NOMO-1 treated with dmso at 0.1 percent for 144 hours (cell line): ENCODE measurements around the gene METTL6.
"Not testable (repeated sequence)": the region's sequence is repeated elsewhere in the genome, so short reads cannot be mapped to it uniquely, and the experiment has no call there.

Source experiments
- DNase-seq: peaks from one replicate; lab custom pipeline; 2025; ENCODE audit not compliant: unreplicated experiment; lab: John Stamatoyannopoulos, UW

The METTL6 gene

DNA sequence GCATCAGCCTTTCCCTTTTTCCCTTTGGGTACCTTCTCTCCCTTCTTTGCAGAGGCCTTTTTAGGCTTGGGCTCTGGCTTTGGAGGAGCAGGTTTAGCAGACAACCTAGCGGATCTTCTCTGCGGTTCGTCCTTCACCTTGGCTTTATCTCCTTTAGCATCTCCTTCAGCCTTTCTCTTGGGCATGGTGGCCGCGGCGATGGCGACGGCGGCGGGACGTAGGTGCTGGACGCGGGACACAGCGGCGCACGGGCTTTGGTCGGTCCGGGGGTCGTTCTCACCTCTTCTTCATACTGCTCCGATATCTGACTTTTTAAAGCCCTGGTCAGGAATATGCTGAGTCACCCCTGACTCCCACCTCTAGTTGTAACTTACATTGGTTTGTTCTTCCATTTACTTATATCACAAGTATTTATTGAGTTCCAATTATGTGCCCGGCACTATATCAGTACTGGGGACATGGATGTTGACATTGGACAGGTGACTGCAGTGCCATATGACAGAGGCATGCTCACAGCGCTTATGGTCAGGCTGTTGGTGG is 51.8 kb downstream of the METTL6 start:
- no peak for DNase-seq

DNA sequence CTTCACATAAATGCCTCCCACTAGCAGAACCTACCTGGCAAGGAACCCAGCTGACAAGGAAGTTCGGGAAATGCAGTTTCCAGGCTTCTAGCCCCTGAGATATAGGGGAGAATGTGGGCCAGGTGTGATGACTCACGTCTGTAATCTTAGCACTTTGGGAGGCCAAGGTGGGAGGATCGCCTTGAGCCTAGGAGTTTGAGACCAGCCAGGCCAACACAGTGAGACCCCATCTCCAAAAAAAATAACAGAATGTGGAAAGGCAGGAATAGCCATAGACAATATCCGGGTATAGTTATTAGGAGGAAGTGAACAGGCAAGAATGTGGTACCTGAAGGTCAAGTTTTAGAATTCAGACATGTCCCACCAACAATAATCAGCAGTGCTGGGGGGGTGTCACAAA is 54.4 kb downstream of the METTL6 start:
- no peak for DNase-seq

DNA sequence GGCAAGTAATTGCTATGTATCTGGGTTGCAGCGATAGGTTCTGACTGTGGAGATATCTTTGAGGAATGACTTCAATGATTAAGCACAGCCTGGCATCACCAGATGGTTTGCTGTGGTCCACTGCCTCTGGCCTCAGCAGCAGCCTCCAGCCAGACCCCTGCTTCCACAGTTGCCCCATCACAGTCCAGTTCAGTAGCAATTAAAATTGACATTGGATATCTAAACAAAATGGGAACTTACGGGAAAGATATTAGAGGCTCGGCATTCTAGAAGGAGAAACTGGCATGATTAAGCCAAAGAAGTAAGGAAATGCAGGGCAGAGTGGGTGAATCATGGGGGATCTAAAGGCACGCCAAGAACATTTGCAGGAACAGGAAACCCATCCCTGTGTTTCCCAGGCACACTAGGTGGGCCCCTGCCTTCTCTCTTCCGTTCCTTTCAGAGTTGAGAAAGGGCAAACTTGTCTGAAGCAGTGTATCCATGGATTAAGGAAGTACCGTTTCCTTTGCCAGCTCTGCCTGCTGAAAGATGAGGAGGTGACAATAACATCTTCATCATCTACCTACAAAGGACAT is 58.7 kb downstream of the METTL6 start:
- no peak for DNase-seq

DNA sequence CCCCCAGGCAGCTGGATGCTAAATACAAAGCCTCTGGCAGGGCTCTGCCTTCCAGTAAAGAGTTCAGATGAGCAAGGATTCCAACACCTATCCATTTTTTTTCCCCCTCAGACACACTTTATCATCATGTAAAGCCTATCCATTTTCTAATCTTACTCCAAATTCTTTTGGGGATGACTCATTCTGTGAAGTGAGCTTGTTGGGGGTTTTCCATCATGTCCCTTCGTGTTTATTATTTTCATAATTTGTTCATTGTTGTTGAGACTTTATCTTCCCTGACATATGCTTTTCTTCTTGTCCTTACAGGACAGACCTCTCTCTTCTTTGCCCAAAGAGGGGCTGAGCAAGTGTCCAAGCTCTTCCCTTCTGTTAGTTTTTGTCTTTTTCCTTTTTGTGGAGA is 60.3 kb downstream of the METTL6 start:
- DNase-seq, result no peak

GRCh38 chr3:15364078-15364477 is 63.3 kb downstream of the METTL6 start:
- not testable (repeated sequence) for DNase-seq

DNA sequence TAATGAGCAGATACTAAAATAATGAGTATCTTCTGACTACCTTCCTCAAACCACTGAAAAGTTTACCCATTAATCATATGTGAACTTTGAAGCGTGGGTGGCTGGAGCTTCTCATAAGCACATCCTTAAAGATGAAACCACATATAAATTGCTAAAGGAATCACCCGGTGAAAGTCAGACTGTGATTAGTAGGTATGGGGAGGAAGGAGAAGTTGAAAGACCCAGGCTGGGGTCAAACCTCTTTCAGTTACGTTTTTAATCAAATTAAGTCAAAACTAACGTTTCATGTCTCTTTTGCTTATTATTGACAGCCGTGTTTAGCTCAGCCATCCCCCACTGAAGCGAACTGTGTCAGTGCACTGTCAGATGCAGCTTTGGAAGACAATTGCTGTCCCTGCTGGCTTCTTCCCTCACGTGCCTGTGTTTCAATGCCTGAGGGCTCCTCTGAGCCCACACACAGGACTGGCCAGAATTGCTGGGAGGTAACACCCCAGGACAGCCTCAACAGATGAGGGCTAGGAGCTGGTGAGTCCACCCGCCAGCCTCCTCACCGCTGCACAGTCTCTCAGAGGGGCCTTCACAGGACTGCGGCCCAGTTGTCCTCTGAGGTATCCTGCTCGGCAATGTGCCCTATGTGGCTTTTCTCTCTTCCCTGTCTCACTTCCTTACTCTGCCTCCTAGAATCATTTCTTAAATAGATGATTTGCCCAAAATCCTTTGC is 65.7 kb downstream of the METTL6 start:
- peak; percentile 64 for DNase-seq

DNA sequence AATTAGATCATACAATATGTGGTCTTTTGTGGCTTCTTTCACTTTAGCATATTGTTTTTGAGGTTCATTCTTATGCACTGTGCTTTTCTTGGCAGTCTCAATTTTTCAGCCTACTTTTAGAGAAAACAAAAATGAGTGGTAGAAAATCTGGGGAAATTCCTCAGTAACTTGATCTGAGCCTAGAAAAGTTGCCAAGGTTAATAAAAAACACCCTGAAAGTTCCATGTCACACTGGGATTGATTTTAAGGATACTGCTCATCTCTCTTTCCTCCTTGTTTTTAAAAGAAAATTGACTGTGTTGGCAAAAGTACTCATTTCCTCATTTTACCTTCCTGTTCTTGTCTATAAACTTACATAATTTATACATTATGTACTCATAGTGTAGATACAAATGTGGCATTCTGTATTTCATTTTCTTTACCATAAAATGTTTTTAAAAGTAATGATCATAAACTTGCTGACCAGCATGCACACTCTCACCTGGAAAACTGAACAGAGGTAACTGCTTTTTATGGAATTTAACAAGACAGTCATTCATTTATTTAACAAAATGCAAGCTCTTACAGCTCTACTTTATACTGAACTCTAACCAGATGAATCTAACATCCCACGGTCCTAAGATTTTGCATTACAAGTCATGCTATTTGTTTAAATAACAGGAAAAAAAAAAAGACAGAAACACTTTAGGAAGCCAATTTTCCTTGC is 66.4 kb downstream of the METTL6 start:
- no peak for DNase-seq
